Measurements from ENCODE around the gene CCDC78.

GRCh38 chr16:704552-705380 lies 21.5 kb downstream of the CCDC78 start:
- no peak for TF ChIP-seq CTCF (IDR thresholded peaks at IDR 0.05)
- no peak for TF ChIP-seq POLR2A (IDR thresholded peaks at IDR 0.05)
